Lower leg skin (tissue), 4 donors: ENCODE results near the gene NEDD4L. TPM values are rescaled to one million over a fixed set of nuclear protein-coding genes. Genes with fewer than 3 reads are reported as not detected.

Experiments used
- DNase-seq, 2 donors: peaks; one replicate each; pipeline ENCODE4 v3.0.0-alpha.2; 2019; ENCODE audit warnings: low spot score in 2 of 2
- H3K4me3 ChIP-seq: fragments of 200-600 bp; sonication (generic); 2 replicates; pipeline ENCODE4 v1.5.1; 2017; ENCODE audit warnings: mild to moderate bottlenecking, low read depth; ENCODE audit not compliant: poor library complexity, severe bottlenecking
- CTCF ChIP-seq, 3 donors: fragments of 450-650 bp; IDR thresholded peaks; one replicate each; pipeline ENCODE4 v1.5.1; 2016; ENCODE audit warnings: antibody characterized with exemption in 3 of 3, mild to moderate bottlenecking in 3 of 3, moderate library complexity in 2 of 3
- POLR2A ChIP-seq, 2 donors: fragments of 450-650 bp; IDR thresholded peaks; one replicate each; pipeline ENCODE4 v1.6.1; 2016 to 2017; ENCODE audit warnings: antibody characterized with exemption in 2 of 2, mild to moderate bottlenecking in 1 of 2, moderate library complexity in 1 of 2
- WGBS, 2 donors: methylation state at CpG; one replicate each; pipeline ENCODE4 v1.1.5; 2018; 5-methylcytosine and 5-hydroxymethylcytosine counted together
- intact Hi-C: fragments of 100-400 bp; cut with DNase I; formaldehyde crosslinking; loops from one replicate; pipeline ENCODE4 v1.15.0; 2023; ENCODE audit warnings: low total_unique reads
- total RNA-seq, 4 donors: library from RNA; depleted of rRNA; stranded (reverse); fragments of >200 nt; gene quantifications; one replicate each; pipeline ENCODE4 v1.1.0, GENCODE V29; 2016

Gene NEDD4L
- total RNA-seq, 4 donors from 2014 or later, result 22.9 to 127 (median 35.0) TPM

DNA sequence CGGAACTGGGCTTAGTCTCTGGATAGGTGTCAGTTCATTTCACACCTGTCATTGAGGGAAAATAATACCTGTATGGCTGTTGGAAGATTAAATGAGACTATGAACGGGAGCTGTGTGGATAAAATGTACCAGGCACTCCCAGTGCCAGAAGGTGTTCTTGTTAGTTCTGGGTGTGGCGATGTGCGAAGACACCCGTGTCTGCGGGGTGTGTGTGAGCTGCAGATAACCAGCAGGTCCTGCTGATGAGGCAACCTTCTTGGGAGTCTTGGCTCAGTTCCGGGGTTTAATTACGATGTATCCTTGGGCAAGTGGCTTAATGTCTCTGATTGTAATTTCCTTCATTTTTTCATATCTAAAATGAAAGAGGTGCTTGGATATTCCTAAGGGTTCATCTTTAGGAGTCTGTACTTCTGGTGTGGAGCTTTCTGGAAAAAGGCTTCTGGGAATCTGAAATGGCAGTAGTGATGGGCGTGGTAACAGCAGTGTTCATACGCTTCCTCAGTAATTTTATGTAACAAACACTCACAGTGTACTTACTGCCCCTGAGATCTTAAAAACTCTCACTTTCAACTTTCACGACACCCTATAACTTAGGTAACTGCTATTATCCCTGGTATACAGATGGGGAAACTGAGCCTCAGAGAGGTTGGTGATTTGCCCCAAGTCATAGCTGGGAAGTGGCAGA lies 35.0 kb downstream of the NEDD4L start:
- WGBS, 2 donors, result 50 to 60% methylated on average over 11 of the region's 11 CpGs
- no peak overlapping the region for H3K4me3 ChIP-seq
- DNase-seq, result peak; percentile 53 to 74
- intact Hi-C loops, result no loop called here
- TF ChIP-seq POLR2A (IDR thresholded peaks at IDR 0.05), result no peak
- TF ChIP-seq CTCF (IDR thresholded peaks at IDR 0.05), result no peak

DNA sequence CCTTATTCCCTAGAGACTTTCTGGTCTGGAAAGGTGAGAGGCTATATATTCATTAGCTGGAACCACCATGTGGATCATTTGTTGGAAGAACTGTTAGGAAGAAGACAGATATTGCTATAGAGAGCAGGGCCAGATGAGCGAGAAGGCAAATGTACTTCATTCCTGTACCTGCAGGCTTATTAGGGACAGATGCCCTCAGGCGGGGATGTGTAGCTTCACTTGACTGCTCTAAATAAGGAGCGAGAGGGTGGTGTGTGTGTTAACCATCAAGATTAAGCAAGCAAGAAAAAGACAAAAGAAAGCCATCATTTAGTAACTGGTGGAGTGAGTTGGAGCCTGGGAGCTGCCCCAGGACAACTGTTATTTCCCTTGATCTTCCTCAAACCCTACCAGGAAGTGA lies 36.4 kb downstream of the NEDD4L start:
- intact Hi-C loops, result no loop called here
- TF ChIP-seq CTCF (IDR thresholded peaks at IDR 0.05) (no peak), POLR2A (IDR thresholded peaks at IDR 0.05) (no peak)
- peak in 1 of 2 donors; percentile 45 for DNase-seq
- 74 to 88% methylated on average over 3 of the region's 3 CpGs for WGBS, 2 donors
- no peak overlapping the region for H3K4me3 ChIP-seq

- H3K4me3 ChIP-seq, result no peak overlapping the region
- DNase-seq, result peak in 1 of 2 donors; percentile 71
- no peak for TF ChIP-seq POLR2A (IDR thresholded peaks at IDR 0.05)
- TF ChIP-seq CTCF (IDR thresholded peaks at IDR 0.05), result no peak
- WGBS, 2 donors, result 40 to 64% methylated on average over 6 of the region's 6 CpGs
- intact Hi-C loops, result no loop called here
Observed at GRCh38 chr18:58087928-58088690, 44.1 kb downstream of the NEDD4L start.

GRCh38 chr18:58088691-58089065 lies 44.7 kb downstream of the NEDD4L start:
- peak in 1 of 2 donors; percentile 2 for DNase-seq
- no peak overlapping the region for H3K4me3 ChIP-seq
- 91 to 93% methylated on average over 4 of the region's 4 CpGs for WGBS, 2 donors
- intact Hi-C loops, result no loop called here
- TF ChIP-seq CTCF (IDR thresholded peaks at IDR 0.05) (no peak), POLR2A (IDR thresholded peaks at IDR 0.05) (no peak)

GRCh38 chr18:58091099-58091611 lies 47.1 kb downstream of the NEDD4L start:
- 95 to 100% methylated on average over 2 of the region's 2 CpGs for WGBS, 2 donors
- peak in 1 of 2 donors; percentile 69 for DNase-seq
- TF ChIP-seq CTCF (IDR thresholded peaks at IDR 0.05) (no peak), POLR2A (IDR thresholded peaks at IDR 0.05) (no peak)
- intact Hi-C loops, result no loop called here
- H3K4me3 ChIP-seq, result no peak overlapping the region
